Liver (tissue), 9 donors: ENCODE data around the gene NSUN2. TPM values are rescaled to one million over a fixed set of nuclear protein-coding genes. Genes with fewer than 3 reads are reported as not detected.

Experiments used
- DNase-seq: peaks from one replicate; pipeline ENCODE4 v3.0.0-alpha.2; 2017; ENCODE audit warnings: low spot score
- H3K27ac ChIP-seq, 2 donors: one replicate each; pipeline ENCODE4 v1.7.0; 2013; ENCODE audit warnings: inconsistent platforms in 2 of 2, low read length in 2 of 2, control low read depth in 1 of 2, low read depth in 1 of 2, mild to moderate bottlenecking in 1 of 2
- H3K27me3 ChIP-seq, 4 donors: one replicate each; pipeline versions ENCODE4 v1.6.1 to v1.7.0; 2013; ENCODE audit warnings: low read length in 3 of 4, inconsistent platforms in 1 of 4, mild to moderate bottlenecking in 1 of 4, moderate library complexity in 1 of 4; ENCODE audit not compliant: control insufficient read depth in 4 of 4, insufficient read depth in 4 of 4
- H3K36me3 ChIP-seq, 4 donors: one replicate each; pipeline versions ENCODE4 v1.6.1 to v1.7.0; 2013; ENCODE audit warnings: low read length in 3 of 4, mild to moderate bottlenecking in 3 of 4, low read depth in 1 of 4, moderate library complexity in 1 of 4; ENCODE audit not compliant: control insufficient read depth in 4 of 4, insufficient read depth in 3 of 4
- H3K4me1 ChIP-seq, 4 donors: one replicate each; pipeline versions ENCODE4 v1.6.1 to v1.7.0; 2013; ENCODE audit warnings: low read length in 3 of 4, mild to moderate bottlenecking in 3 of 4, moderate library complexity in 1 of 4; ENCODE audit not compliant: control insufficient read depth in 4 of 4, insufficient read depth in 4 of 4
- H3K4me3 ChIP-seq, 3 donors: one replicate each; pipeline versions ENCODE4 v1.6.1 to v1.7.0; 2013; ENCODE audit warnings: low read length in 3 of 3, control low read depth in 1 of 3, low read depth in 1 of 3, mild to moderate bottlenecking in 1 of 3
- H3K9ac ChIP-seq, 2 donors: one replicate each; pipeline ENCODE4 v1.7.0; 2013; ENCODE audit warnings: low read length in 2 of 2, mild to moderate bottlenecking in 2 of 2, moderate library complexity in 2 of 2, control low read depth in 1 of 2, low read depth in 1 of 2
- H3K9me3 ChIP-seq, 4 donors: one replicate each; pipeline versions ENCODE4 v1.6.1 to v1.7.0; 2013; ENCODE audit warnings: low read length in 3 of 4; ENCODE audit not compliant: control insufficient read depth in 4 of 4
- ATF3 ChIP-seq: IDR thresholded peaks from 2 replicates; pipeline ENCODE4 v1.6.1; 2016; ENCODE audit warnings: antibody characterized with exemption
- CTCF ChIP-seq: fragments of 150-350 bp; IDR thresholded peaks from 2 replicates; pipeline ENCODE4 v1.5.1; 2017; ENCODE audit warnings: improper control_type of control experiment, low read depth, low read length; ENCODE audit not compliant: missing input control
- EGR1 ChIP-seq, 2 donors: IDR thresholded peaks; 2 replicates each; pipeline ENCODE4 v1.6.1; 2016 to 2018; ENCODE audit warnings: antibody characterized with exemption in 2 of 2, low read depth in 2 of 2
- FOXA1 ChIP-seq: IDR thresholded peaks from 2 replicates; pipeline ENCODE4 v1.6.1; 2016; ENCODE audit warnings: antibody characterized with exemption
- FOXA2 ChIP-seq: IDR thresholded peaks from 2 replicates; pipeline ENCODE4 v1.6.1; 2016; ENCODE audit warnings: antibody characterized with exemption
- GABPA ChIP-seq, 2 donors: IDR thresholded peaks in 1 of 2; conservative IDR thresholded peaks in 1 of 2; 2 replicates each; pipeline ENCODE4 v1.6.1; 2016; ENCODE audit warnings: antibody characterized with exemption in 2 of 2, mild to moderate bottlenecking in 1 of 2, moderate library complexity in 1 of 2
- HNF4A ChIP-seq, 2 donors: conservative IDR thresholded peaks; 2 replicates each; pipeline ENCODE4 v1.6.1; 2016; ENCODE audit warnings: antibody characterized with exemption in 2 of 2, mild to moderate bottlenecking in 2 of 2
- HNF4G ChIP-seq: IDR thresholded peaks from 2 replicates; pipeline ENCODE4 v1.6.1; 2016; ENCODE audit warnings: antibody characterized with exemption
- JUND ChIP-seq, 2 donors: IDR thresholded peaks; 2 replicates each; pipeline ENCODE4 v1.6.1; 2016; ENCODE audit warnings: antibody characterized with exemption in 2 of 2
- MAX ChIP-seq: IDR thresholded peaks from 2 replicates; pipeline ENCODE4 v1.6.1; 2016; ENCODE audit warnings: antibody characterized with exemption
- NR2F2 ChIP-seq: IDR thresholded peaks from 2 replicates; pipeline ENCODE4 v1.6.1; 2016; ENCODE audit warnings: antibody characterized with exemption
- RAD21 ChIP-seq, 2 donors: IDR thresholded peaks; 2 replicates each; pipeline ENCODE4 v1.6.1; 2016; ENCODE audit warnings: antibody characterized with exemption in 2 of 2, mild to moderate bottlenecking in 2 of 2
- REST ChIP-seq: IDR thresholded peaks from 2 replicates; pipeline ENCODE4 v1.6.1; 2016; ENCODE audit warnings: antibody characterized with exemption, mild to moderate bottlenecking
- RXRA ChIP-seq, 2 donors: IDR thresholded peaks; 2 replicates each; pipeline ENCODE4 v1.6.1; 2017 to 2018; ENCODE audit warnings: antibody characterized with exemption in 2 of 2, mild to moderate bottlenecking in 1 of 2
- SP1 ChIP-seq: IDR thresholded peaks from 2 replicates; pipeline ENCODE4 v1.6.1; 2018; ENCODE audit warnings: antibody characterized with exemption, mild to moderate bottlenecking
- TAF1 ChIP-seq: conservative IDR thresholded peaks from 2 replicates; pipeline ENCODE4 v1.6.1; 2016; ENCODE audit warnings: antibody characterized with exemption, mild to moderate bottlenecking
- YY1 ChIP-seq: IDR thresholded peaks from 2 replicates; pipeline ENCODE4 v1.6.1; 2016; ENCODE audit warnings: antibody characterized with exemption, mild to moderate bottlenecking
- ZBTB33 ChIP-seq: IDR thresholded peaks from 2 replicates; pipeline ENCODE4 v1.6.1; 2016; ENCODE audit warnings: antibody characterized with exemption
- WGBS: extraction: QIAGEN DNeasy Blood & Tissue Kit; methylation state at CpG from one replicate; pipeline ENCODE4 v1.1.7; 2013; 5-methylcytosine and 5-hydroxymethylcytosine counted together
- polyA plus RNA-seq, 2 donors: library from polyadenylated mRNA; stranded (reverse) in 1 of 2; unstranded in 1 of 2; fragments of 200-250 nt in 1 of 2; fragments of >200 nt in 1 of 2; fragmentation: Nextera tagmentation in 1 of 2; extraction: Ambion mirVana in 1 of 2; gene quantifications; one replicate each; pipeline versions ENCODE4 v1.2.1 to v1.2.3, GENCODE V29; 2013 to 2015
- total RNA-seq, 2 donors: library from RNA; depleted of rRNA; stranded (reverse); fragments of >200 nt; gene quantifications; one replicate each; pipeline ENCODE4 v1.2.3, GENCODE V29; 2014
- donor health status: healthy.
- donor health status: healthy.
- donor health status: healthy.
- donor health status: healthy.
- donor health status: healthy.

Gene NSUN2
- total and polyA plus RNA-seq, 4 donors: 26.9 to 52.2 (median 28.1) TPM

- Histone ChIP-seq H3K9ac (no peak overlapping the region), H3K27me3 (no peaks in the 10 kb centered on the region), H3K36me3 (no peaks in the 10 kb centered on the region), H3K27ac (no peak overlapping the region), H3K4me3 (no peak overlapping the region), H3K4me1 (peaks cover 0 to 3% (median 0%) of the 10 kb centered on the region in 4 donors), H3K9me3 (no peaks in the 10 kb centered on the region)
- no peak for DNase-seq
- TF ChIP-seq EGR1 (IDR thresholded peaks at IDR 0.05; ENCODE audit: low read depth in 2 of 2) (no peak), HNF4G (no peak), YY1 (no peak), JUND (IDR thresholded peaks at IDR 0.05) (no peak), GABPA (IDR thresholded peaks at IDR 0.05 in 1 of 2, conservative IDR thresholded peaks at IDR 0.05 in 1 of 2) (no peak), FOXA2 (no peak), FOXA1 (no peak), RXRA (IDR thresholded peaks at IDR 0.05) (no peak), NR2F2 (no peak), ZBTB33 (no peak), HNF4A (conservative IDR thresholded peaks at IDR 0.05) (no peak), ATF3 (no peak), REST (no peak), MAX (no peak), SP1 (no peak), CTCF (no peak), RAD21 (IDR thresholded peaks at IDR 0.05) (no peak), TAF1 (no peak)
- 60% methylated on average over 2 of the region's 2 CpGs for WGBS
Observed at GRCh38 chr5:6681682-6682081, 48.8 kb upstream of the NSUN2 start.
